Gastrocnemius medialis (tissue), 4 donors: ENCODE measurements around the gene CCDC134. TPM values are rescaled to one million over a fixed set of nuclear protein-coding genes. Genes with fewer than 3 reads are reported as not detected.

ENCODE experiments used
- ATAC-seq, 2 donors: fragments of 150-250 bp; one replicate each; pipeline ENCODE4 v1.9.1; 2016
- DNase-seq, 2 donors: peaks; one replicate each; pipeline ENCODE4 v3.0.0-alpha.2; 2019
- H3K27ac ChIP-seq, 4 donors: fragments of 200-600 bp; sonication (generic); 1 replicate in 1 of 4; 2 replicates in 3 of 4; pipeline ENCODE4 v1.5.1; 2016 to 2018; ENCODE audit warnings: mild to moderate bottlenecking in 2 of 4, moderate library complexity in 1 of 4
- H3K27me3 ChIP-seq, 3 donors: fragments of 200-600 bp; sonication (generic) in 2 of 3; 1 replicate in 1 of 3; 2 replicates in 2 of 3; pipeline versions ENCODE4 v1.5.1 to v1.6.0; 2016 to 2019; ENCODE audit warnings: mild to moderate bottlenecking in 1 of 3, moderate library complexity in 1 of 3
- H3K36me3 ChIP-seq, 2 donors: fragments of 200-600 bp; sonication (generic) in 1 of 2; one replicate each; pipeline ENCODE4 v1.5.1; 2017 to 2018
- H3K4me1 ChIP-seq, 2 donors: fragments of 200-600 bp; sonication (generic) in 1 of 2; one replicate each; pipeline ENCODE4 v1.5.1; 2016 to 2017; ENCODE audit warnings: mild to moderate bottlenecking in 2 of 2
- H3K4me3 ChIP-seq, 4 donors: fragments of 200-600 bp; sonication (generic) in 3 of 4; 1 replicate in 1 of 4; 2 replicates in 3 of 4; pipeline ENCODE4 v1.5.1; 2016 to 2019; ENCODE audit warnings: mild to moderate bottlenecking in 2 of 4
- H3K9me3 ChIP-seq, 3 donors: fragments of 200-600 bp; sonication (generic) in 2 of 3; 1 replicate in 1 of 3; 2 replicates in 2 of 3; pipeline ENCODE4 v1.5.1; 2016 to 2019
- POLR2A ChIP-seq, 2 donors: fragments of 450-650 bp; IDR thresholded peaks; one replicate each; pipeline ENCODE4 v1.6.1; 2017; ENCODE audit warnings: antibody characterized with exemption in 2 of 2, mild to moderate bottlenecking in 2 of 2, moderate library complexity in 2 of 2
- in situ Hi-C, 4 donors: fragments of 200-750 bp; cut with MboI; loops; one replicate each; pipeline versions ENCODE4 v1.15.0 to v1.8.0; 2017; ENCODE audit warnings: low sequenced_read_pairs in 4 of 4
- intact Hi-C: fragments of 100-400 bp; cut with DNase I; formaldehyde crosslinking; loops from one replicate; pipeline ENCODE4 v1.15.1; 2023; ENCODE audit warnings: low total_unique reads
- total RNA-seq, 4 donors: library from RNA; depleted of rRNA; stranded (reverse); fragments of >200 nt; gene quantifications; one replicate each; pipeline versions ENCODE4 v1.1.0 to v1.2.3, GENCODE V29; 2016
- TF ChIP-seq, protein P1 (sequence below), 5 experiments: fragments of 450-650 bp in 3 of 5; fragments of 200-600 bp in 2 of 5; sonication (generic) in 2 of 5; IDR thresholded peaks in 4 of 5; conservative IDR thresholded peaks in 1 of 5; 1 replicate in 4 of 5; 2 replicates in 1 of 5; pipeline ENCODE4 v1.5.1; 2016 to 2019; ENCODE audit warnings: antibody characterized with exemption in 5 of 5, mild to moderate bottlenecking in 3 of 5, moderate library complexity in 3 of 5

The CCDC134 gene
- total RNA-seq, 4 donors from 2014 or later = 3.3 to 7.7 (median 6.0) TPM

DNA sequence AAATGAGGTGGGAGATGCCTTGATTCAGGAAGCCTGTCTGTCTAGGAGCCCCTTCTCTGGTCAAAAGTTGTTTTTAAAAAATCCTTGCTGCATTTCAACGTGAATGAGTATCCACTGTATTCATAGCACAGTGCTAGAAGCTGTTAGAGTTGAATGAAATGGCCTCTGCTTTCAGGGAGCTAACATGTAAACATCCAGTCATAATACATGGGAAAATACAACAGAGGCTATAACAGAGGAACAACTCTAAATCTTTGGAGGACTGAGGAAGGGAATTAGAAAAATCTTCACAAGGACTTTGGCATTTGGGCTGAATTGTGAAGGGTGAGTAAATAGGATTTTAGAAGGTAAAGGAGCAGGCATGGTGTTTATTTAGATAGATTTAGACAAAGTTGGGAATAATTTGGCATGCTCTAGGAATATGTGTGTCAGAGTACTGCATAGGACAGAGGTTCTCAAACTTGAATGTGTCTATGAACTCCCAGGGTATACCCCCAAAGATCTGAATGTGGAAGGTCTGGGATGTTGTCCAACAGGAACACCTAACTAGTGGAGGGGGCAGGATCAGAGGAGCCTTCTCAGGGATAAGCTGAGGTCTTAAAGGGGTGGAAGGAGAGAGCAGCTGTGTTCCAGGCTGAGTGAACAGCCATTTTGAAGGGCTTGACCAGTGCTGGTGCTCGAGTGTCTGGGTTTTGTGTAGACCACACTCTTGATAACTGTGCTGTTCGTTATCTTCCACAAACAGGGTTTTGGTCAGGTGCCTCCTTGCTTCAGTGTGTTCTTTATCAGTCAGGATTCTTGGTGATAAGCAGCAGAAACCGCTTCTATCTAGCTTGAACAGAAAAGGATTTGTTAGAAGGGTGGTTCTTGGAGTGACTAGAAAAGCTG, 45.1 kb downstream of the CCDC134 start:
- Histone ChIP-seq H3K9me3 (no peaks in the 10 kb centered on the region), H3K36me3 (no peaks in the 10 kb centered on the region), H3K4me3 (no peak overlapping the region), H3K4me1 (peaks cover 26 to 41% of the 10 kb centered on the region in 2 donors), H3K27ac (no peak overlapping the region), H3K27me3 (no peaks in the 10 kb centered on the region)
- intact Hi-C loops = no loop called here
- DNase-seq (no peak), ATAC-seq (no peak)
- no peak for TF ChIP-seq POLR2A (IDR thresholded peaks at IDR 0.05)
- TF ChIP-seq, protein P1, sequence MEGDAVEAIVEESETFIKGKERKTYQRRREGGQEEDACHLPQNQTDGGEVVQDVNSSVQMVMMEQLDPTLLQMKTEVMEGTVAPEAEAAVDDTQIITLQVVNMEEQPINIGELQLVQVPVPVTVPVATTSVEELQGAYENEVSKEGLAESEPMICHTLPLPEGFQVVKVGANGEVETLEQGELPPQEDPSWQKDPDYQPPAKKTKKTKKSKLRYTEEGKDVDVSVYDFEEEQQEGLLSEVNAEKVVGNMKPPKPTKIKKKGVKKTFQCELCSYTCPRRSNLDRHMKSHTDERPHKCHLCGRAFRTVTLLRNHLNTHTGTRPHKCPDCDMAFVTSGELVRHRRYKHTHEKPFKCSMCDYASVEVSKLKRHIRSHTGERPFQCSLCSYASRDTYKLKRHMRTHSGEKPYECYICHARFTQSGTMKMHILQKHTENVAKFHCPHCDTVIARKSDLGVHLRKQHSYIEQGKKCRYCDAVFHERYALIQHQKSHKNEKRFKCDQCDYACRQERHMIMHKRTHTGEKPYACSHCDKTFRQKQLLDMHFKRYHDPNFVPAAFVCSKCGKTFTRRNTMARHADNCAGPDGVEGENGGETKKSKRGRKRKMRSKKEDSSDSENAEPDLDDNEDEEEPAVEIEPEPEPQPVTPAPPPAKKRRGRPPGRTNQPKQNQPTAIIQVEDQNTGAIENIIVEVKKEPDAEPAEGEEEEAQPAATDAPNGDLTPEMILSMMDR (IDR thresholded peaks at IDR 0.05 in 4 of 5, conservative IDR thresholded peaks at IDR 0.05 in 1 of 5) = no peak
- in situ Hi-C loops = no loop called here

DNA sequence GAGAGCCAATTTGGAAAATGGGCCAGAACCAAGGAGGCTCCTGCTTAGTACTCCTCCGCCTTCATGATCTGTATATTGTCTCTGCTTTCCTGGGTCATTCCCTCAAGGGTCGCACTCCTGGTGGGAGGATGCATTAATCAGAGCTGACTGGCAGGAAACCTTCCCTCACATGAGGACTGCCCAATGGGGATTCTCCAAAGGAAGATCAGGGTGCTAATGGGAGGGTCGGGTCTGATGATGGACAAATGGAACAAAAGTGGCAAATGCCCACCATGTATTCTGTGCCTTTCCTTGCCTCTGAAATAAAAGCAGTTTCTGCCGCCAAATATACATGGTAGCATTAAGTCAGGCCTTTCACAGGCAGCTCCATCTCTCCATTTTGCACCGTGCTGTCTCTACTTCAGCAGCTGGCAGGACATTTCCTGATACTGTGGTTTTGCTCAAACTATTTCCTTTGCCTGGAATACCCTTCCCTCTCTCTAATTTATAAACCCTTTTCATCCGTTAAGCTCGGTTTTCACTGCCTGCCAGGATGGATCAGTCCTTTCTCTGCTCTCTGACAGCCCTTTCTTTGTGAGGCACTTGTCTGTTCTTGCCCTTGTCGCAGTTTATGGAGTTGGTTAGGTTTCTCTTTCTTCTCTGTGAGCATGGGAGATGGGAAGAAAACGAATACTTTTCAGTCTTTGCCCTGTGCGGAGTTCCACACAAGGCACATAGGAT, 45.9 kb downstream of the CCDC134 start:
- TF ChIP-seq, protein P1 (IDR thresholded peaks at IDR 0.05 in 4 of 5, conservative IDR thresholded peaks at IDR 0.05 in 1 of 5) = no peak
- TF ChIP-seq POLR2A (IDR thresholded peaks at IDR 0.05) = no peak
- in situ Hi-C loops = no loop called here

DNA sequence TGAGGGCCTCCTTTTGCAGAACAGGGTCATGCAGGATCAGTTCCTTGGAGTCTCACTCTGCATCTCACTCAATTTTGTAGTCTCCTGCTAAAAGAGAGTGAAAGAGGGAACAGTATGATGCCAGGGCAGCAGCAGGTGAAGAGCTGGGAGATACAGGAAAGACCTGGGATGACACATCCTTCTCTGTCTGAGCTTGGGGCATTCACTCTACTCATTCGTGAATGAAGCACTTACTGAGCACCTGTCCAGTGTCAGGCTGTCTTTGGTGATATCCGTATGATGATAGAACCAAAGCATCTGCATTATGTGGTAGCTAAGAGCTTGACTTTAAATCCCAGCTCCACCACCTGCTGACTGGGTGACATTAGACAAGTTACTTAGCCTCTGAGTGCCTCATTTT, 46.8 kb downstream of the CCDC134 start:
- no peak overlapping the region for H3K4me3 ChIP-seq
- no peaks in the 10 kb centered on the region for H3K36me3 ChIP-seq
- intact Hi-C loops = no loop called here
- no peaks in the 10 kb centered on the region for H3K27me3 ChIP-seq
- in situ Hi-C loops = no loop called here
- H3K4me1 ChIP-seq = peaks cover 22 to 28% of the 10 kb centered on the region in 2 donors
- ATAC-seq = no peak
- TF ChIP-seq, protein P1 (IDR thresholded peaks at IDR 0.05 in 4 of 5, conservative IDR thresholded peaks at IDR 0.05 in 1 of 5) = no peak
- TF ChIP-seq POLR2A (IDR thresholded peaks at IDR 0.05) = no peak
- no peaks in the 10 kb centered on the region for H3K9me3 ChIP-seq
- no peak overlapping the region for H3K27ac ChIP-seq
- no peak for DNase-seq

More for the DNA sequence above, 45.9 kb downstream of the CCDC134 start:
- intact Hi-C loops = no loop called here
- no peak for ATAC-seq
- H3K27me3 ChIP-seq = no peaks in the 10 kb centered on the region
- H3K4me1 ChIP-seq = peaks cover 22 to 33% of the 10 kb centered on the region in 2 donors
- no peak overlapping the region for H3K4me3 ChIP-seq
- no peaks in the 10 kb centered on the region for H3K36me3 ChIP-seq
- no peaks in the 10 kb centered on the region for H3K9me3 ChIP-seq
- DNase-seq = no peak
- H3K27ac ChIP-seq = no peak overlapping the region

DNA sequence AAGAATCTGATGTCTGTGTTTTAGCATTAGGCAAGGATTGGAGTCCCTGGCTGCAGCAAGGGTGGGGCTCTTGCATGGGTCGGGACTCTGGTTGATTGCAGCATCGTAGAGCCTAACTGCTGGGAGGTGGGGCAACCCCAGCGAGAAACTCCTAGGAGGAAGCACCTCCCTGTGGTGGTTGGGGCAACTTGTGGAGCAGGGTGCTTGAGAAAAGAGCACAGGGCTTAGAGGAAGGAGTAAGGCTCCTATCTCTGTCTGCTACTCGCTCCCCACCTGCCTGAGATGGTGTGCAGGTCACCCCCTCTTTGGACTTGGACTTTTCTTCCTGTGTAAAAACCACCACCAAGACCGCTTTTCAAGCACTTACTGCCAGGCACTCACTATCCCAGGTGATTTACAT, 48.0 kb downstream of the CCDC134 start:
- H3K4me3 ChIP-seq = no peak overlapping the region
- no peaks in the 10 kb centered on the region for H3K27me3 ChIP-seq
- ATAC-seq (no peak), DNase-seq (peak in 1 of 2 donors; percentile 46)
- no peaks in the 10 kb centered on the region for H3K9me3 ChIP-seq
- intact Hi-C loops (no loop called here), in situ Hi-C loops (no loop called here)
- TF ChIP-seq POLR2A (IDR thresholded peaks at IDR 0.05) = no peak
- TF ChIP-seq, protein P1 (IDR thresholded peaks at IDR 0.05 in 4 of 5, conservative IDR thresholded peaks at IDR 0.05 in 1 of 5) = no peak
- no peak overlapping the region for H3K27ac ChIP-seq
- peaks cover 18 to 21% of the 10 kb centered on the region in 2 donors for H3K4me1 ChIP-seq
- H3K36me3 ChIP-seq = no peaks in the 10 kb centered on the region
